ENCODE data around the gene AKR7A2. TPM values are rescaled to one million over a fixed set of nuclear protein-coding genes. Genes with fewer than 3 reads are reported as not detected.
"Not testable (repeated sequence)": the region's sequence is repeated elsewhere in the genome, so short reads cannot be mapped to it uniquely, and the experiment has no call there.

Gene AKR7A2
- total RNA-seq, 1 donor from 2014 or later, result 67.8 TPM

GRCh38 chr1:19272064-19272463 lies 39.9 kb downstream of the AKR7A2 start:
- TF ChIP-seq, protein P1, sequence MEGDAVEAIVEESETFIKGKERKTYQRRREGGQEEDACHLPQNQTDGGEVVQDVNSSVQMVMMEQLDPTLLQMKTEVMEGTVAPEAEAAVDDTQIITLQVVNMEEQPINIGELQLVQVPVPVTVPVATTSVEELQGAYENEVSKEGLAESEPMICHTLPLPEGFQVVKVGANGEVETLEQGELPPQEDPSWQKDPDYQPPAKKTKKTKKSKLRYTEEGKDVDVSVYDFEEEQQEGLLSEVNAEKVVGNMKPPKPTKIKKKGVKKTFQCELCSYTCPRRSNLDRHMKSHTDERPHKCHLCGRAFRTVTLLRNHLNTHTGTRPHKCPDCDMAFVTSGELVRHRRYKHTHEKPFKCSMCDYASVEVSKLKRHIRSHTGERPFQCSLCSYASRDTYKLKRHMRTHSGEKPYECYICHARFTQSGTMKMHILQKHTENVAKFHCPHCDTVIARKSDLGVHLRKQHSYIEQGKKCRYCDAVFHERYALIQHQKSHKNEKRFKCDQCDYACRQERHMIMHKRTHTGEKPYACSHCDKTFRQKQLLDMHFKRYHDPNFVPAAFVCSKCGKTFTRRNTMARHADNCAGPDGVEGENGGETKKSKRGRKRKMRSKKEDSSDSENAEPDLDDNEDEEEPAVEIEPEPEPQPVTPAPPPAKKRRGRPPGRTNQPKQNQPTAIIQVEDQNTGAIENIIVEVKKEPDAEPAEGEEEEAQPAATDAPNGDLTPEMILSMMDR (IDR thresholded peaks at IDR 0.05), result no peak

DNA sequence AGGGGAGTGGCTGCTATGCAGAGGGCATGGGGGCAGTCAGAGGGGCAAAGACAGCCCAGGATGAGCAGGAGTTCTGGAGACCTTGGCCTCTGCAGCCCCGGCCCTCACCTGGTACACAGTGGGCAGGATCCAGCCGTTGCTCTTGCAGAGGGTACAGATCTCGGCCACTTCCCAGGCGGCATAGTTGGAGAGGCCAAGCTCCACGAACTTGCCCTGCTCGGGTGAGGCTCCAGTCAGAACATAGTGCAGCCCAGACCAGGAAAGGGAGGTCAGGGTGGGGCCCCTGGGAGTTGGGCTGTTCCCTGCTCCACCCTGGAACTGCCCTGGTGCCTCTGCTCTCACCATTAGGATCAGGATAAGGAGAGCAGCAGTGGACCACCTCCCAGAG lies 41.6 kb downstream of the AKR7A2 start:
- DNase-seq (ENCODE audit: extremely low spot score, unreplicated experiment), result not testable (repeated sequence)
- H3K36me3 Mint-ChIP-seq (ENCODE audit: unreplicated experiment), result peaks cover 11% of the 10 kb centered on the region

More at GRCh38 chr1:19272064-19272463, 39.9 kb downstream of the AKR7A2 start:
- Mint-ChIP-seq H3K4me3 (ENCODE audit: unreplicated experiment) (no peak overlapping the region), H3K36me3 (ENCODE audit: unreplicated experiment) (peaks cover 8% of the 10 kb centered on the region), H3K27ac (ENCODE audit: unreplicated experiment) (no peak overlapping the region), H3K9me3 (ENCODE audit: unreplicated experiment) (no peaks in the 10 kb centered on the region), H3K4me1 (ENCODE audit: unreplicated experiment) (no peaks in the 10 kb centered on the region), H3K27me3 (ENCODE audit: unreplicated experiment) (no peaks in the 10 kb centered on the region)
- DNase-seq (ENCODE audit: extremely low spot score, unreplicated experiment), result no peak

DNA sequence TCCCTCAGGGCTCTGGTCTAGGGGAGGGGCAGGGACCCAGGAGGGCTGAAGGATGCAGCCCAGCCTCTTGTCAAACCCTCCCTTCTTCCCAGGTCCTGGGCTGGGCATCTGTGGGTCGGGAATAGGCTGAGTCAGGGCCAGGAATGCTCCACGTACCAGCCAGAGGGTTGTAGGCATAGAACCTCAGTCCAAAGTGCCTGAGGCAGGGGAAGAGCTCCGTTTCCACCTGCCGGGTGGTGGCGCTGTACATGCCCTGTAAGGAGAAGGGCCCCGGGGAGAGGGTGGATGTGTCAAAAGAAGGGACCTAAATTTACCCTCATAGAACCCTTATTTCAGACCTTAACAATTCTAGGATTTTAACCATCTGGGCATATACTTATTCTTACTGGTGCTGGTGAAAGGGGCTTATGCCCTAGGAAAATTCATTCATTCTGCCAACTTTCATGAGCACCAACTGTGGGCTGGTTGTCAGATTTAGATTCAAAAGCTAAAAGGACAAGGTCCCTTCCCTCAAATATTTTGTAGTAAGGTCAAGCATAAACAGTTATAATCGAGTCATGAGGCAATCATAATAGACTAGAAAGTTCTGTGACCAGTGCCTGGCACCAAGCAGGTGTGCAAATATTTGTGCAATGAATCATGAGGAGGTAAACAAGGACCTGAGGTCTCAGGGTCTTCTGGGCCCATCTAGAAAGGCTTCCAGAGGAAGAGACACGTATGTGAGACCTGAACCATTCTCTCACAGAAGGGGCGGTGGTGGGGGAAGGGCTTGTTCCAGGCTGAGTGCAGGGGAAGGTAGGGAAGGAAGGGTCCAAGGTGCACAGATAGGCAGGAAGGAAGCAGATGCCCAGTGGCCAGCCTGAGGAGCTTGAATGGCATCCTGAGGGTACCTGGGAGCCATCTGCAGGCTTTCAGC lies 42.3 kb downstream of the AKR7A2 start:
- DNase-seq (ENCODE audit: extremely low spot score, unreplicated experiment); H3K27me3 Mint-ChIP-seq (ENCODE audit: unreplicated experiment); H3K9me3 Mint-ChIP-seq (ENCODE audit: unreplicated experiment); H3K4me1 Mint-ChIP-seq (ENCODE audit: unreplicated experiment); H3K4me3 Mint-ChIP-seq (ENCODE audit: unreplicated experiment); H3K27ac Mint-ChIP-seq (ENCODE audit: unreplicated experiment): not testable (repeated sequence)
- peaks cover 11% of the 10 kb centered on the region for H3K36me3 Mint-ChIP-seq (ENCODE audit: unreplicated experiment)

More for the DNA sequence above, 41.6 kb downstream of the AKR7A2 start:
- H3K4me3 Mint-ChIP-seq (ENCODE audit: unreplicated experiment); H3K27me3 Mint-ChIP-seq (ENCODE audit: unreplicated experiment); H3K4me1 Mint-ChIP-seq (ENCODE audit: unreplicated experiment); H3K27ac Mint-ChIP-seq (ENCODE audit: unreplicated experiment); H3K9me3 Mint-ChIP-seq (ENCODE audit: unreplicated experiment): not testable (repeated sequence)

DNA sequence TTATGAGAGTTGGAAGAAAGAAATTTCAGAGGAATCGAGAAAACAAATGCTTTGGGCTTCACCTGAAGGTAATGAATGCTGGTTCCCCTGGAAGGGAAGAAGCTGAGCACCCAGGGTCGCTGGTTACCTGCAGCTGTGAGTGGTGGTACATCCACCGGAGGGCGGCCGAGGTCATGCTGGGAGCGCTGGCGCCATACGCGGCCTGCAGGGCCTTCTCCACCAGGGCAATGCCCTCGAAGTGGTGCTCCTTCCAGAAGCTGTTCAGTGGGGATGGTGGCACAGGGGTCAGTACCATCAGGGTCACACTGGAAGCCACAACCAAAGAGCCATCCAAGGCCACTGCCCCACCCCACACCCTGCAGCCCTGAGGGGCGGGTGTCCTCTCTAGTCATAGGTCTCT lies 43.5 kb downstream of the AKR7A2 start:
- TF ChIP-seq, protein P1 (IDR thresholded peaks at IDR 0.05), result no peak
- DNase-seq (ENCODE audit: extremely low spot score, unreplicated experiment), result no peak
- H3K4me1 Mint-ChIP-seq (ENCODE audit: unreplicated experiment), result no peaks in the 10 kb centered on the region
- no peak overlapping the region for H3K27ac Mint-ChIP-seq (ENCODE audit: unreplicated experiment)
- H3K27me3 Mint-ChIP-seq (ENCODE audit: unreplicated experiment), result no peaks in the 10 kb centered on the region
- H3K4me3 Mint-ChIP-seq (ENCODE audit: unreplicated experiment), result no peak overlapping the region
- peaks cover 9% of the 10 kb centered on the region for H3K36me3 Mint-ChIP-seq (ENCODE audit: unreplicated experiment)
- no peaks in the 10 kb centered on the region for H3K9me3 Mint-ChIP-seq (ENCODE audit: unreplicated experiment)

- H3K4me3 Mint-ChIP-seq (ENCODE audit: unreplicated experiment), result no peak overlapping the region
- no peaks in the 10 kb centered on the region for H3K9me3 Mint-ChIP-seq (ENCODE audit: unreplicated experiment)
- H3K4me1 Mint-ChIP-seq (ENCODE audit: unreplicated experiment), result no peaks in the 10 kb centered on the region
- no peak overlapping the region for H3K27ac Mint-ChIP-seq (ENCODE audit: unreplicated experiment)
- TF ChIP-seq, protein P1 (IDR thresholded peaks at IDR 0.05), result no peak
- DNase-seq (ENCODE audit: extremely low spot score, unreplicated experiment), result no peak
- peaks cover 15% of the 10 kb centered on the region for H3K36me3 Mint-ChIP-seq (ENCODE audit: unreplicated experiment)
- H3K27me3 Mint-ChIP-seq (ENCODE audit: unreplicated experiment), result no peaks in the 10 kb centered on the region
These were observed 49.2 kb downstream of the AKR7A2 start for GRCh38 chr1:19262744-19263143.

GRCh38 chr1:19262047-19262446 lies 49.9 kb downstream of the AKR7A2 start:
- TF ChIP-seq, protein P1 (IDR thresholded peaks at IDR 0.05), result no peak
- Mint-ChIP-seq H3K9me3 (ENCODE audit: unreplicated experiment) (no peaks in the 10 kb centered on the region), H3K27me3 (ENCODE audit: unreplicated experiment) (no peaks in the 10 kb centered on the region), H3K4me3 (ENCODE audit: unreplicated experiment) (no peak overlapping the region), H3K27ac (ENCODE audit: unreplicated experiment) (no peak overlapping the region), H3K36me3 (ENCODE audit: unreplicated experiment) (peaks cover 18% of the 10 kb centered on the region), H3K4me1 (ENCODE audit: unreplicated experiment) (no peaks in the 10 kb centered on the region)
- no peak for DNase-seq (ENCODE audit: extremely low spot score, unreplicated experiment)
